HG03378 (cell line): Measurements from ENCODE around the gene ATP5F1D.

Source experiments
- ATAC-seq: cut with Tn5 transposase; IDR thresholded peaks from one replicate; pipeline ENCODE4 v1.9.1; 2021; ENCODE audit warnings: mild to moderate bottlenecking, moderate library complexity; ENCODE audit not compliant: unreplicated experiment

Gene ATP5F1D

GRCh38 chr19:1231729-1232637 is 9.6 kb upstream of the ATP5F1D start:
- ATAC-seq = no peak

- ATAC-seq = no peak
These were observed 8.9 kb upstream of the ATP5F1D start for GRCh38 chr19:1232652-1233072.

GRCh38 chr19:1233115-1233667 is 8.4 kb upstream of the ATP5F1D start:
- no peak for ATAC-seq

GRCh38 chr19:1234051-1234954 is 7.2 kb upstream of the ATP5F1D start:
- no peak for ATAC-seq

GRCh38 chr19:1234955-1235380 is 6.6 kb upstream of the ATP5F1D start:
- ATAC-seq = no peak

GRCh38 chr19:1235625-1236538 is 5.7 kb upstream of the ATP5F1D start:
- ATAC-seq = no peak

- ATAC-seq = no peak
These were observed 5.0 kb upstream of the ATP5F1D start for GRCh38 chr19:1236576-1236975.

GRCh38 chr19:1237027-1237659 is 4.4 kb upstream of the ATP5F1D start:
- ATAC-seq = no peak

GRCh38 chr19:1237754-1238368 is 3.7 kb upstream of the ATP5F1D start, which contains the start of gene CBARP:
Gene CBARP, minus strand, starts transcription at chr19:1238005. Its CDS starts 1,905 bp downstream, at chr19:1236100.
- ATAC-seq = no peak

GRCh38 chr19:1238369-1239303 is 2.9 kb upstream of the ATP5F1D start:
- ATAC-seq = no peak

- ATAC-seq = no peak
These were observed 2.1 kb upstream of the ATP5F1D start for GRCh38 chr19:1239420-1239795.

GRCh38 chr19:1239796-1240737 is 1.5 kb upstream of the ATP5F1D start:
- ATAC-seq = no peak

- no peak for ATAC-seq
These were observed 626 bp upstream of the ATP5F1D start for GRCh38 chr19:1240925-1241324.

- no peak for ATAC-seq
These were observed 2.5 kb downstream of the ATP5F1D start for GRCh38 chr19:1243768-1244692.

- no peak for ATAC-seq
These were observed 3.3 kb downstream of the ATP5F1D start for GRCh38 chr19:1244693-1245451.
